Testis (tissue), 2 donors: ENCODE data around the gene FUT1.

ENCODE experiments used
- POLR2A ChIP-seq: fragments of 450-650 bp; IDR thresholded peaks from one replicate; pipeline ENCODE4 v1.6.1; 2017; ENCODE audit warnings: antibody characterized with exemption, mild to moderate bottlenecking, moderate library complexity
- TF ChIP-seq, protein P1 (sequence below), 3 experiments: fragments of 450-650 bp in 2 of 3; fragments of 200-600 bp in 1 of 3; sonication (generic) in 1 of 3; IDR thresholded peaks; one replicate each; pipeline ENCODE4 v1.5.1; 2016 to 2019; ENCODE audit warnings: antibody characterized with exemption in 3 of 3, mild to moderate bottlenecking in 2 of 3, moderate library complexity in 1 of 3

DNA sequence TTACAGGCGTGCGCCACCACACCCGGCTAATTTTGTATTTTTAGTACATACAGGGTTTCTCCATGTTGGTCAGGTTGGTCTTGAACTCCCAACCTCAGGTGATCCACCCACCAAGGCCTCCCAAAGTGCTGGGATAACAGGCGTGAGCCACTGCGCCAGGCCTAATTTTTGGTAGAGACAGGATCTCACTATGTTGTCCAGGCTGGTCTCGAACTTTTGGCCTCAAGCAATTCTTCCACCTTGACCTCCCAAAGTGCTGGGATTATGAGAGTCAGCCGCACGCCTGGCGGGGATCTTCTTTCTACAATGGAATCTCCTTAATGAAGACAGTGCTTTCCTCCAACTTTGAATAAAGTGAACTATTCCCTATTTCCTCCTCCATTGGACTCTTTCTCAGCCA lies 17.8 kb downstream of the FUT1 start:
- TF ChIP-seq, protein P1, sequence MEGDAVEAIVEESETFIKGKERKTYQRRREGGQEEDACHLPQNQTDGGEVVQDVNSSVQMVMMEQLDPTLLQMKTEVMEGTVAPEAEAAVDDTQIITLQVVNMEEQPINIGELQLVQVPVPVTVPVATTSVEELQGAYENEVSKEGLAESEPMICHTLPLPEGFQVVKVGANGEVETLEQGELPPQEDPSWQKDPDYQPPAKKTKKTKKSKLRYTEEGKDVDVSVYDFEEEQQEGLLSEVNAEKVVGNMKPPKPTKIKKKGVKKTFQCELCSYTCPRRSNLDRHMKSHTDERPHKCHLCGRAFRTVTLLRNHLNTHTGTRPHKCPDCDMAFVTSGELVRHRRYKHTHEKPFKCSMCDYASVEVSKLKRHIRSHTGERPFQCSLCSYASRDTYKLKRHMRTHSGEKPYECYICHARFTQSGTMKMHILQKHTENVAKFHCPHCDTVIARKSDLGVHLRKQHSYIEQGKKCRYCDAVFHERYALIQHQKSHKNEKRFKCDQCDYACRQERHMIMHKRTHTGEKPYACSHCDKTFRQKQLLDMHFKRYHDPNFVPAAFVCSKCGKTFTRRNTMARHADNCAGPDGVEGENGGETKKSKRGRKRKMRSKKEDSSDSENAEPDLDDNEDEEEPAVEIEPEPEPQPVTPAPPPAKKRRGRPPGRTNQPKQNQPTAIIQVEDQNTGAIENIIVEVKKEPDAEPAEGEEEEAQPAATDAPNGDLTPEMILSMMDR (IDR thresholded peaks at IDR 0.05), result no peak
- no peak for TF ChIP-seq POLR2A
